K562 (cell line): ENCODE results near the gene FTL. TPM values are rescaled to one million over a fixed set of nuclear protein-coding genes. Genes with fewer than 3 reads are reported as not detected.

ENCODE experiments used
- CHCHD3 ChIP-seq: fragments of 250-450 bp; sonication (Bioruptor Pico); IDR thresholded peaks from 2 replicates; pipeline ENCODE4 v2.1.2; 2022; ENCODE audit warnings: mild to moderate bottlenecking
- CREB1 ChIP-seq, 2 experiments: sonication (generic) in 1 of 2; formaldehyde crosslinking in 1 of 2; IDR thresholded peaks; 2 replicates each; pipeline versions ENCODE4 v1.6.1 to v1.8.0; 2012 to 2022; ENCODE audit warnings: inconsistent platforms in 1 of 2, mild to moderate bottlenecking in 1 of 2, missing genetic modification reagents in 1 of 2, moderate library complexity in 1 of 2
- CTBP1 ChIP-seq: fragments of 450-650 bp; IDR thresholded peaks from 2 replicates; pipeline ENCODE4 v1.6.1; 2016; ENCODE audit warnings: borderline replicate concordance
- DNMT1 ChIP-seq: fragments of 450-650 bp; IDR thresholded peaks from 2 replicates; pipeline ENCODE4 v1.6.1; 2016; ENCODE audit warnings: antibody characterized with exemption, mild to moderate bottlenecking
- HMGN3 ChIP-seq: IDR thresholded peaks from 2 replicates; pipeline ENCODE4 v1.6.1; 2011; ENCODE audit warnings: borderline replicate concordance, low read depth, mild to moderate bottlenecking, mixed read lengths, low read length; ENCODE audit not compliant: insufficient read length; ENCODE audit errors: extremely low read depth
- MCM5 ChIP-seq: fragments of 450-650 bp; IDR thresholded peaks from 2 replicates; pipeline ENCODE4 v1.6.1; 2016; ENCODE audit warnings: low read depth
- MEIS2 ChIP-seq: fragments of 450-650 bp; IDR thresholded peaks from 2 replicates; pipeline ENCODE4 v1.6.1; 2014; ENCODE audit warnings: mild to moderate bottlenecking; ENCODE audit not compliant: partially characterized antibody
- MYBL2 ChIP-seq, 2 experiments: fragments of 450-650 bp in 1 of 2; sonication (generic) in 1 of 2; formaldehyde crosslinking in 1 of 2; IDR thresholded peaks; 2 replicates each; pipeline versions ENCODE4 v1.6.1 to v1.8.1; 2017 to 2022; ENCODE audit warnings: borderline replicate concordance in 1 of 2, inconsistent platforms in 1 of 2, low read depth in 1 of 2, mild to moderate bottlenecking in 1 of 2, missing genetic modification reagents in 1 of 2, moderate library complexity in 1 of 2
- NCOA1 ChIP-seq: fragments of 450-650 bp; IDR thresholded peaks from 2 replicates; pipeline ENCODE4 v1.6.1; 2016; ENCODE audit warnings: low read depth
- PHF8 ChIP-seq: fragments of 200-600 bp; sonication (generic); IDR thresholded peaks from 2 replicates; pipeline ENCODE4 v1.6.1; 2012; ENCODE audit warnings: mixed run types, mild to moderate bottlenecking, inconsistent platforms, low read length, moderate library complexity, borderline replicate concordance
- POLR2B ChIP-seq: fragments of 450-650 bp; IDR thresholded peaks from 2 replicates; pipeline ENCODE4 v1.6.1; 2018; ENCODE audit warnings: low read depth; ENCODE audit not compliant: partially characterized antibody
- RBFOX2 ChIP-seq: fragments of 200-400 bp; formaldehyde crosslinking; IDR thresholded peaks from 2 replicates; pipeline ENCODE4 v1.6.1; 2017; ENCODE audit warnings: low read depth, mild to moderate bottlenecking, low read length, moderate library complexity
- SMAD4 ChIP-seq: fragments of 250-450 bp; sonication (Bioruptor Pico); conservative IDR thresholded peaks from 2 replicates; pipeline ENCODE4 v1.8.0; 2021; ENCODE audit warnings: inconsistent platforms, mild to moderate bottlenecking, moderate library complexity
- ZNF77 ChIP-seq: fragments of 250-450 bp; sonication (Bioruptor Pico); IDR thresholded peaks from 2 replicates; pipeline ENCODE4 v1.5.0; 2020
- polyA plus RNA-seq, 8 experiments: library from polyadenylated mRNA; depleted of rRNA in 4 of 8; stranded (reverse) in 5 of 8; unstranded in 3 of 8; fragments of >200 nt; fragmentation: Nextera tagmentation in 2 of 8; fragmentation: Illumina TruSeq in 1 of 8; extraction: Ambion mirVana in 2 of 8; extraction: Trizol in 1 of 8; gene quantifications; 2 replicates each; pipeline versions ENCODE4 v1.2.1 to v1.2.3, GENCODE V29; 2011 to 2014; ENCODE audit warnings: inconsistent platforms in 1 of 8, missing spikeins in 1 of 8
- total RNA-seq, 7 experiments: library from RNA; depleted of rRNA in 6 of 7; stranded (reverse); fragments of >200 nt in 6 of 7; fragmentation: Illumina TruSeq in 2 of 7; extraction: Trizol in 2 of 7; gene quantifications; 2 replicates each; pipeline versions ENCODE4 v1.2.1 to v1.2.3, GENCODE V29; 2011 to 2021; ENCODE audit warnings: low replicate concordance in 1 of 7
- TF ChIP-seq, protein P1 (sequence below), 2 experiments: fragments of 450-650 bp; formaldehyde crosslinking in 1 of 2; IDR thresholded peaks; 2 replicates each; pipeline versions ENCODE4 v1.4.0 to v1.6.1; 2014 to 2020; ENCODE audit warnings: mild to moderate bottlenecking in 2 of 2, borderline replicate concordance in 1 of 2, low read depth in 1 of 2
- TF ChIP-seq, protein P2 (sequence below): fragments of 200-800 bp; sonication (Bioruptor generic); IDR thresholded peaks from 2 replicates; pipeline ENCODE4 v1.6.1; 2017; ENCODE audit warnings: missing genetic modification characterization, missing compliant biosample characterization
- TF ChIP-seq, protein P3 (sequence below): fragments of 250-450 bp; sonication (Bioruptor Pico); IDR thresholded peaks from 2 replicates; pipeline ENCODE4 v1.5.0; 2021

Gene FTL
- total and polyA plus RNA-seq, 9 of the 15 experiments (the other 6 are each of a cell fraction or from before 2014, with no cell fraction given) = 1,231 to 27,415 (median 3,965) TPM

DNA sequence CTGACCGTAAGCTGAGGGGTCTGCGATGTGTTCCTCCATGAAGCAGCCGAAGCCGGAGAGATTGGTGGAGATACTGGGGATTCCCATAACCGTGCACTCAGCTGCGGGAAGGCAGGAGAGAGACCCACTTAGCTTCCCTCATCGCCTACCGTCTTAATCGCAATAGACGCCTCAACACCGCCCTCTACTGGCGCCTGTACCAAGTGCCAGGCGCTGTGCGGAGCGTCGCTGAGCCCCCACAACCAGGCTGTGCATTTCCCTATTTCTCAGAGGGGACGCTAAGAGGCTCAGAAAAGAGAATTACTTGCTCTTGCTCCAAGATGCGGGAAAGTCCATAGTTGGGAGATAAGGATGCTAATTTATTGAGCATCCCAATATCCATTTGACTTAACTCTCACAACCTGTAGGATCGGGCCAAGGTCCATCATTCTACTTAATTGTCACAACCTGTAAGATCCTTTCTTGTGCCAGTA, 5.8 kb downstream of the FTL start (continued):
- TF ChIP-seq, protein P1, sequence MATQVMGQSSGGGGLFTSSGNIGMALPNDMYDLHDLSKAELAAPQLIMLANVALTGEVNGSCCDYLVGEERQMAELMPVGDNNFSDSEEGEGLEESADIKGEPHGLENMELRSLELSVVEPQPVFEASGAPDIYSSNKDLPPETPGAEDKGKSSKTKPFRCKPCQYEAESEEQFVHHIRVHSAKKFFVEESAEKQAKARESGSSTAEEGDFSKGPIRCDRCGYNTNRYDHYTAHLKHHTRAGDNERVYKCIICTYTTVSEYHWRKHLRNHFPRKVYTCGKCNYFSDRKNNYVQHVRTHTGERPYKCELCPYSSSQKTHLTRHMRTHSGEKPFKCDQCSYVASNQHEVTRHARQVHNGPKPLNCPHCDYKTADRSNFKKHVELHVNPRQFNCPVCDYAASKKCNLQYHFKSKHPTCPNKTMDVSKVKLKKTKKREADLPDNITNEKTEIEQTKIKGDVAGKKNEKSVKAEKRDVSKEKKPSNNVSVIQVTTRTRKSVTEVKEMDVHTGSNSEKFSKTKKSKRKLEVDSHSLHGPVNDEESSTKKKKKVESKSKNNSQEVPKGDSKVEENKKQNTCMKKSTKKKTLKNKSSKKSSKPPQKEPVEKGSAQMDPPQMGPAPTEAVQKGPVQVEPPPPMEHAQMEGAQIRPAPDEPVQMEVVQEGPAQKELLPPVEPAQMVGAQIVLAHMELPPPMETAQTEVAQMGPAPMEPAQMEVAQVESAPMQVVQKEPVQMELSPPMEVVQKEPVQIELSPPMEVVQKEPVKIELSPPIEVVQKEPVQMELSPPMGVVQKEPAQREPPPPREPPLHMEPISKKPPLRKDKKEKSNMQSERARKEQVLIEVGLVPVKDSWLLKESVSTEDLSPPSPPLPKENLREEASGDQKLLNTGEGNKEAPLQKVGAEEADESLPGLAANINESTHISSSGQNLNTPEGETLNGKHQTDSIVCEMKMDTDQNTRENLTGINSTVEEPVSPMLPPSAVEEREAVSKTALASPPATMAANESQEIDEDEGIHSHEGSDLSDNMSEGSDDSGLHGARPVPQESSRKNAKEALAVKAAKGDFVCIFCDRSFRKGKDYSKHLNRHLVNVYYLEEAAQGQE (IDR thresholded peaks at IDR 0.05; ENCODE audit: borderline replicate concordance) = peak; percentile 87
- TF ChIP-seq, protein P1 (CRISPR knock-in tag; IDR thresholded peaks at IDR 0.05; ENCODE audit: low read depth) = no peak
- no peak for TF ChIP-seq PHF8
- no peak for TF ChIP-seq POLR2B
- TF ChIP-seq RBFOX2 = no peak
- no peak for TF ChIP-seq CHCHD3 (CRISPR knock-in tag)
- TF ChIP-seq, protein P2, sequence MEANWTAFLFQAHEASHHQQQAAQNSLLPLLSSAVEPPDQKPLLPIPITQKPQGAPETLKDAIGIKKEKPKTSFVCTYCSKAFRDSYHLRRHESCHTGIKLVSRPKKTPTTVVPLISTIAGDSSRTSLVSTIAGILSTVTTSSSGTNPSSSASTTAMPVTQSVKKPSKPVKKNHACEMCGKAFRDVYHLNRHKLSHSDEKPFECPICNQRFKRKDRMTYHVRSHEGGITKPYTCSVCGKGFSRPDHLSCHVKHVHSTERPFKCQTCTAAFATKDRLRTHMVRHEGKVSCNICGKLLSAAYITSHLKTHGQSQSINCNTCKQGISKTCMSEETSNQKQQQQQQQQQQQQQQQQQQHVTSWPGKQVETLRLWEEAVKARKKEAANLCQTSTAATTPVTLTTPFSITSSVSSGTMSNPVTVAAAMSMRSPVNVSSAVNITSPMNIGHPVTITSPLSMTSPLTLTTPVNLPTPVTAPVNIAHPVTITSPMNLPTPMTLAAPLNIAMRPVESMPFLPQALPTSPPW = peak; percentile 21; the same call in 1 of the 2 replicates
- TF ChIP-seq ZNF77 (CRISPR knock-in tag) = no peak
- TF ChIP-seq MCM5 = no peak
- no peak for TF ChIP-seq NCOA1
- TF ChIP-seq MYBL2 (IDR thresholded peaks at IDR 0.05; ENCODE audit: low read depth) = no peak
- TF ChIP-seq MYBL2 (CRISPR knock-in tag; IDR thresholded peaks at IDR 0.05; ENCODE audit: borderline replicate concordance) = no peak
- peak; percentile 58; the same call in 1 of the 2 replicates for TF ChIP-seq CTBP1
- TF ChIP-seq DNMT1 = no peak
- no peak for TF ChIP-seq CREB1 (IDR thresholded peaks at IDR 0.05)
- TF ChIP-seq CREB1 (CRISPR knock-in tag; IDR thresholded peaks at IDR 0.05) = no peak
- TF ChIP-seq SMAD4 (CRISPR knock-in tag) = 0 out of 2 replicates have a peak, but pooled peaks have one; percentile 36
- TF ChIP-seq, protein P3, sequence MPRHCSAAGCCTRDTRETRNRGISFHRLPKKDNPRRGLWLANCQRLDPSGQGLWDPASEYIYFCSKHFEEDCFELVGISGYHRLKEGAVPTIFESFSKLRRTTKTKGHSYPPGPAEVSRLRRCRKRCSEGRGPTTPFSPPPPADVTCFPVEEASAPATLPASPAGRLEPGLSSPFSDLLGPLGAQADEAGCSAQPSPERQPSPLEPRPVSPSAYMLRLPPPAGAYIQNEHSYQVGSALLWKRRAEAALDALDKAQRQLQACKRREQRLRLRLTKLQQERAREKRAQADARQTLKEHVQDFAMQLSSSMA (CRISPR knock-in tag) = no peak
- TF ChIP-seq MEIS2 = no peak
- no peak for TF ChIP-seq HMGN3
